Coronary artery (tissue), 2 donors: Measurements from ENCODE around the gene AGXT2.

ENCODE experiments used
- DNase-seq: peaks from one replicate; pipeline ENCODE4 v3.0.0-alpha.2; 2017; ENCODE audit warnings: low spot score
- H3K27ac ChIP-seq, 2 donors: fragments of 200-600 bp; sonication (generic); one replicate each; pipeline ENCODE4 v1.5.1; 2016 to 2019
- H3K4me3 ChIP-seq: fragments of 200-600 bp; sonication (generic); 2 replicates; pipeline ENCODE4 v1.5.1; 2016; ENCODE audit warnings: mild to moderate bottlenecking, moderate library complexity
- TF ChIP-seq, protein P1 (sequence below): fragments of 200-600 bp; sonication (generic); IDR thresholded peaks from one replicate; pipeline ENCODE4 v1.5.1; 2019; ENCODE audit warnings: antibody characterized with exemption

AGXT2 gene

GRCh38 chr5:35056686-35057085, 8.9 kb upstream of the AGXT2 start:
- no peak overlapping the region for H3K27ac ChIP-seq
- no peak overlapping the region for H3K4me3 ChIP-seq
- DNase-seq: no peak
- TF ChIP-seq, protein P1, sequence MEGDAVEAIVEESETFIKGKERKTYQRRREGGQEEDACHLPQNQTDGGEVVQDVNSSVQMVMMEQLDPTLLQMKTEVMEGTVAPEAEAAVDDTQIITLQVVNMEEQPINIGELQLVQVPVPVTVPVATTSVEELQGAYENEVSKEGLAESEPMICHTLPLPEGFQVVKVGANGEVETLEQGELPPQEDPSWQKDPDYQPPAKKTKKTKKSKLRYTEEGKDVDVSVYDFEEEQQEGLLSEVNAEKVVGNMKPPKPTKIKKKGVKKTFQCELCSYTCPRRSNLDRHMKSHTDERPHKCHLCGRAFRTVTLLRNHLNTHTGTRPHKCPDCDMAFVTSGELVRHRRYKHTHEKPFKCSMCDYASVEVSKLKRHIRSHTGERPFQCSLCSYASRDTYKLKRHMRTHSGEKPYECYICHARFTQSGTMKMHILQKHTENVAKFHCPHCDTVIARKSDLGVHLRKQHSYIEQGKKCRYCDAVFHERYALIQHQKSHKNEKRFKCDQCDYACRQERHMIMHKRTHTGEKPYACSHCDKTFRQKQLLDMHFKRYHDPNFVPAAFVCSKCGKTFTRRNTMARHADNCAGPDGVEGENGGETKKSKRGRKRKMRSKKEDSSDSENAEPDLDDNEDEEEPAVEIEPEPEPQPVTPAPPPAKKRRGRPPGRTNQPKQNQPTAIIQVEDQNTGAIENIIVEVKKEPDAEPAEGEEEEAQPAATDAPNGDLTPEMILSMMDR: no peak

GRCh38 chr5:35052838-35053237, 5.1 kb upstream of the AGXT2 start:
- TF ChIP-seq, protein P1: no peak
- Histone ChIP-seq H3K4me3 (no peak overlapping the region), H3K27ac (no peak overlapping the region)
- DNase-seq: no peak

DNA sequence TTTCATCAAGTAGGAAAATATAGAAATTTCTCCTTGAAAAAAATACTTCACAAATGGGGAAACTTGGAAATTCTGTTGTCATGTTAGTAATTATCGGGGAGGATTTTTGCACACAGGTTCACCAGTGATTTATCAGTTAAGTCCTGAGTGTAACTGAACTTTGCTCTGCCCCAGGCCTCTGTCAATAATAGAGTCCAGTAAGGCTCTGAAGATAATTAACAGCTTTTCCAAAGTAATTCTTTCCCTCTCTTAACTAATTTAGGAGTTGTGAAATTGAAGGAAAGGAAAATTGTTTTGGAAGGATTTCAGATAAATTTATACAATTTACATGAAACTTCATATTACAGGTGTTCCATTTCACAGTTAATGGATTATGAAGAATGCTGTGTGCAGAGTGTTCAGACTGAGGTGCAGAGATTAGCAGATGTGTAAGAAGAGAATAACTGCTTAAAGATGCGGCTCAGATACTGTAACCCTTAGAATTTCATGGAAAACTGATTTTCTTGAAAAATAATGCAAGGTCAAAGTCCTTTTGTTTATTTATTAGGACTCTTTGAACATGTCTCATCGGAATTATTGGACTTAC, 2.9 kb upstream of the AGXT2 start:
- no peak for DNase-seq
- no peak overlapping the region for H3K4me3 ChIP-seq
- TF ChIP-seq, protein P1: no peak
- no peak overlapping the region for H3K27ac ChIP-seq

DNA sequence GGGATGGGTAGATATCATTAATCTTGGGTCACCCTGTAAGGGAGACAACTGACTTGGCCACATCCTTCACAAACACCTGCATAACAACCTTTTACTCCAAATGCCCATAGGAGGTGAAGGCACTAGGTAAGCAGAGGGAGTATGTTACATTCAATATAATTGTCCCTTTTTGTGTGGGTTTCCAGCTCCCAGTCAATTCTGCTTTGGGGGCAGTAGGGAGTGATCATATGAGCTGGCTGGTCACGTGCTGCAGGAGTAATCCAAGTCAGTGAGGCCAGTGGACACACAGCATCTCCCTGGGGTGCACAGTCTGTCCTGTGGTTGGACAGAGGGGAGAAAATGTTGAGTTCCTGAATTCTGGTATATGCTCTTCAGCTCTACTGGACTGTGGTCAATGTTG, 1.2 kb upstream of the AGXT2 start:
- TF ChIP-seq, protein P1: no peak
- H3K27ac ChIP-seq: no peak overlapping the region

DNA sequence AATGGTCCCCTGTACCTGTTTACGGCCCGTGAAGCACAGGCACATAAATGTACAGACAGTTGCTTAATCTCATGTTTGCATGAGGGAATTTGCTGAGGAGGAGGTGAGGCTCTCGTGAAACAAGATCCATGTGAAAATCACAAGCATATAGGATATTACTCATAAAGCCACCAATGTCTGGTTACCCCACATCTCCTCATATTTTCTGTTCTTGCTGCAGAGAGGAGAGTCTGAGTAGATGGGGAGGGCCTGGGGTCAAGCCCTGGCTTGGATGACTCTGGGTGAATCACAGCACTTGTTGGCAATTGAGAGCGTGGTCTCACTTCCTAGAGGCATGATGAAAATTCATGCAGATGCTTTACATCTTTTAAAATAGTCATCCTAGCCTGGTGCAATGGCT, 975 bp downstream of the AGXT2 start:
- DNase-seq: no peak
- TF ChIP-seq, protein P1: no peak
- H3K4me3 ChIP-seq: no peak overlapping the region
- no peak overlapping the region for H3K27ac ChIP-seq

More for the DNA sequence above, 1.2 kb upstream of the AGXT2 start:
- DNase-seq: no peak
- H3K4me3 ChIP-seq: no peak overlapping the region

GRCh38 chr5:35045280-35045679, 2.5 kb downstream of the AGXT2 start:
- no peak overlapping the region for H3K27ac ChIP-seq
- TF ChIP-seq, protein P1: no peak
- no peak for DNase-seq
- H3K4me3 ChIP-seq: no peak overlapping the region

- H3K4me3 ChIP-seq: no peak overlapping the region
- TF ChIP-seq, protein P1: no peak
- no peak for DNase-seq
- no peak overlapping the region for H3K27ac ChIP-seq
Measured at GRCh38 chr5:35044649-35045048, 3.1 kb downstream of the AGXT2 start.
